Central memory CD4-positive, alpha-beta T cell (primary cell): ENCODE data around the gene ITM2C.

Source experiments
- DNase-seq: peaks from one replicate; pipeline ENCODE4 v3.0.0; 2022

The ITM2C gene

GRCh38 chr2:230852113-230852512, 12.6 kb upstream of the ITM2C start:
- DNase-seq, result no peak

GRCh38 chr2:230861552-230862255, 3.0 kb upstream of the ITM2C start:
- no peak for DNase-seq

- DNase-seq, result no peak
These were observed 2.5 kb upstream of the ITM2C start for GRCh38 chr2:230862292-230862691.

- DNase-seq, result no peak
These were observed 1.7 kb upstream of the ITM2C start for GRCh38 chr2:230863031-230863430.

- no peak for DNase-seq
These were observed 1.2 kb upstream of the ITM2C start for GRCh38 chr2:230863442-230864121.

GRCh38 chr2:230864122-230864604, 579 bp upstream of the ITM2C start:
- DNase-seq, result no peak

GRCh38 chr2:230865307-230865765, 594 bp downstream of the ITM2C start:
- no peak for DNase-seq

- DNase-seq, result peak; percentile 14
These were observed 1.3 kb downstream of the ITM2C start for GRCh38 chr2:230865766-230866755.

- peak; percentile 70 for DNase-seq
These were observed 2.2 kb downstream of the ITM2C start for GRCh38 chr2:230866756-230867523.

GRCh38 chr2:230868161-230868946, 3.6 kb downstream of the ITM2C start:
- no peak for DNase-seq

- no peak for DNase-seq
These were observed 4.5 kb downstream of the ITM2C start for GRCh38 chr2:230868947-230869913.

GRCh38 chr2:230869914-230870543, 5.3 kb downstream of the ITM2C start:
- no peak for DNase-seq

- DNase-seq, result no peak
These were observed 6.0 kb downstream of the ITM2C start for GRCh38 chr2:230870544-230871360.

GRCh38 chr2:230871361-230872150, 6.8 kb downstream of the ITM2C start:
- no peak for DNase-seq

- DNase-seq, result no peak
These were observed 7.6 kb downstream of the ITM2C start for GRCh38 chr2:230872151-230872967.

- DNase-seq, result no peak
These were observed 8.4 kb downstream of the ITM2C start for GRCh38 chr2:230872968-230873660.
